GM19043 (cell line): ENCODE measurements around the gene XPO4.
"Not testable (repeated sequence)": the region's sequence is repeated elsewhere in the genome, so short reads cannot be mapped to it uniquely, and the experiment has no call there.

ENCODE experiments used
- ATAC-seq: cut with Tn5 transposase; IDR thresholded peaks from one replicate; pipeline ENCODE4 v1.9.1; 2021; ENCODE audit warnings: low read depth; ENCODE audit not compliant: unreplicated experiment

XPO4 gene

GRCh38 chr13:20902438-20903163, at the start of gene XPO4:
TSS of gene XPO4 (minus strand) at chr13:20902746. CDS start at chr13:20902738, 8 bp downstream.
- peak; percentile 96 for ATAC-seq

GRCh38 chr13:20948001-20948400, 45.5 kb upstream of the XPO4 start:
- not testable (repeated sequence) for ATAC-seq

GRCh38 chr13:20945952-20946383, 43.4 kb upstream of the XPO4 start:
- no peak for ATAC-seq

GRCh38 chr13:20942938-20943559, 40.5 kb upstream of the XPO4 start:
- ATAC-seq = no peak

GRCh38 chr13:20940511-20940910, 38.0 kb upstream of the XPO4 start:
- not testable (repeated sequence) for ATAC-seq

GRCh38 chr13:20940083-20940482, 37.5 kb upstream of the XPO4 start:
- no peak for ATAC-seq

- ATAC-seq = no peak
Measured at GRCh38 chr13:20939662-20940061, 37.1 kb upstream of the XPO4 start.

- ATAC-seq = no peak
Measured at GRCh38 chr13:20938302-20938701, 35.8 kb upstream of the XPO4 start.

- no peak for ATAC-seq
Measured at GRCh38 chr13:20927596-20928257, 25.2 kb upstream of the XPO4 start.

GRCh38 chr13:20925395-20925790, 22.8 kb upstream of the XPO4 start:
- ATAC-seq = not testable (repeated sequence)

- ATAC-seq = no peak
Measured at GRCh38 chr13:20924758-20925394, 22.3 kb upstream of the XPO4 start.

GRCh38 chr13:20923272-20923671, 20.7 kb upstream of the XPO4 start:
- no peak for ATAC-seq

GRCh38 chr13:20921572-20921971, 19.0 kb upstream of the XPO4 start:
- no peak for ATAC-seq

- ATAC-seq = not testable (repeated sequence)
Measured at GRCh38 chr13:20915676-20916075, 13.1 kb upstream of the XPO4 start.

GRCh38 chr13:20911037-20911436, 8.5 kb upstream of the XPO4 start:
- ATAC-seq = no peak

GRCh38 chr13:20908714-20909497, 6.4 kb upstream of the XPO4 start:
- no peak for ATAC-seq

- ATAC-seq = no peak
Measured at GRCh38 chr13:20904908-20905307, 2.4 kb upstream of the XPO4 start.

- no peak for ATAC-seq
Measured at GRCh38 chr13:20903164-20903475, 574 bp upstream of the XPO4 start.

GRCh38 chr13:20901668-20902437, 693 bp downstream of the XPO4 start:
- peak; percentile 24 for ATAC-seq

GRCh38 chr13:20894245-20894644, 8.3 kb downstream of the XPO4 start:
- ATAC-seq = no peak
